Common myeloid progenitor, CD34-positive (primary cell): ENCODE measurements around the gene TSPAN31.
A peak's percentile ranks its signal among the peaks of the same experiment; 100 is the strongest.

ENCODE experiments used
- CTCF ChIA-PET: fragments of 350-600 bp; sonication (Branson Sonifier 250); formaldehyde crosslinking; loops from one replicate; lab custom pipeline; 2021; ENCODE audit warnings: antibody characterized with exemption; lab: Charles Lee
- POLR2A ChIA-PET: fragments of 350-600 bp; sonication (Branson Sonifier 250); formaldehyde crosslinking; loops from one replicate; lab custom pipeline; 2021; ENCODE audit warnings: antibody characterized with exemption; lab: Charles Lee
- DNase-seq, 3 donors: peaks; one replicate each; pipeline versions ENCODE4 v3.0.0 to v3.0.0-alpha.2; 2013
- H3K27ac ChIP-seq, 2 experiments: 1 replicate in 1 of 2; 2 replicates in 1 of 2; pipeline ENCODE4 v1.7.0; 2013; ENCODE audit warnings: inconsistent platforms in 2 of 2, low read length in 2 of 2, mild to moderate bottlenecking in 2 of 2, low read depth in 1 of 2, moderate library complexity in 1 of 2; ENCODE audit not compliant: severe bottlenecking in 2 of 2, insufficient read depth in 1 of 2, poor library complexity in 1 of 2
- H3K27me3 ChIP-seq, 5 experiments: replicated peaks in 2 of 5; 1 replicate in 3 of 5; 2 replicates in 2 of 5; pipeline versions ENCODE4 v1.6.1 to v1.7.0; 2013; ENCODE audit warnings: low read length in 4 of 5, mild to moderate bottlenecking in 2 of 5, moderate library complexity in 2 of 5, inconsistent platforms in 1 of 5; ENCODE audit not compliant: insufficient read depth in 5 of 5, control insufficient read depth in 4 of 5
- H3K36me3 ChIP-seq, 4 experiments: 1 replicate in 2 of 4; 2 replicates in 2 of 4; pipeline versions ENCODE4 v1.6.1 to v1.7.0; 2013; ENCODE audit warnings: low read length in 3 of 4, control low read depth in 1 of 4, mild to moderate bottlenecking in 1 of 4; ENCODE audit not compliant: control insufficient read depth in 4 of 4, insufficient read depth in 4 of 4
- H3K4me1 ChIP-seq, 4 experiments: 1 replicate in 3 of 4; 2 replicates in 1 of 4; pipeline versions ENCODE4 v1.6.1 to v1.7.1; 2013; ENCODE audit warnings: low read length in 3 of 4, mild to moderate bottlenecking in 3 of 4, control low read depth in 1 of 4, inconsistent platforms in 1 of 4, moderate library complexity in 1 of 4; ENCODE audit not compliant: control insufficient read depth in 4 of 4, insufficient read depth in 4 of 4; ENCODE audit errors: control extremely low read depth in 1 of 4
- H3K4me3 ChIP-seq, 7 experiments: 1 replicate in 4 of 7; 2 replicates in 3 of 7; pipeline versions ENCODE4 v1.5.1 to v1.7.0; 2013; ENCODE audit warnings: mild to moderate bottlenecking in 7 of 7, low read length in 6 of 7, moderate library complexity in 6 of 7, inconsistent platforms in 2 of 7, low read depth in 2 of 7, control low read depth in 1 of 7; ENCODE audit not compliant: insufficient read depth in 4 of 7, control insufficient read depth in 1 of 7; ENCODE audit errors: extremely low read depth in 1 of 7
- H3K9me3 ChIP-seq, 5 experiments: 1 replicate in 4 of 5; 2 replicates in 1 of 5; pipeline versions ENCODE4 v1.6.1 to v1.7.1; 2013; ENCODE audit warnings: low read length in 4 of 5, mild to moderate bottlenecking in 2 of 5, inconsistent platforms in 1 of 5, low read depth in 1 of 5, moderate library complexity in 1 of 5; ENCODE audit not compliant: control insufficient read depth in 4 of 5, insufficient read depth in 2 of 5; ENCODE audit errors: control extremely low read depth in 1 of 5
- WGBS: methylation state at CpG from one replicate; pipeline ENCODE4 v1.1.5; 2013; ENCODE audit not compliant: insufficient coverage; 5-methylcytosine and 5-hydroxymethylcytosine counted together

Gene TSPAN31

DNA sequence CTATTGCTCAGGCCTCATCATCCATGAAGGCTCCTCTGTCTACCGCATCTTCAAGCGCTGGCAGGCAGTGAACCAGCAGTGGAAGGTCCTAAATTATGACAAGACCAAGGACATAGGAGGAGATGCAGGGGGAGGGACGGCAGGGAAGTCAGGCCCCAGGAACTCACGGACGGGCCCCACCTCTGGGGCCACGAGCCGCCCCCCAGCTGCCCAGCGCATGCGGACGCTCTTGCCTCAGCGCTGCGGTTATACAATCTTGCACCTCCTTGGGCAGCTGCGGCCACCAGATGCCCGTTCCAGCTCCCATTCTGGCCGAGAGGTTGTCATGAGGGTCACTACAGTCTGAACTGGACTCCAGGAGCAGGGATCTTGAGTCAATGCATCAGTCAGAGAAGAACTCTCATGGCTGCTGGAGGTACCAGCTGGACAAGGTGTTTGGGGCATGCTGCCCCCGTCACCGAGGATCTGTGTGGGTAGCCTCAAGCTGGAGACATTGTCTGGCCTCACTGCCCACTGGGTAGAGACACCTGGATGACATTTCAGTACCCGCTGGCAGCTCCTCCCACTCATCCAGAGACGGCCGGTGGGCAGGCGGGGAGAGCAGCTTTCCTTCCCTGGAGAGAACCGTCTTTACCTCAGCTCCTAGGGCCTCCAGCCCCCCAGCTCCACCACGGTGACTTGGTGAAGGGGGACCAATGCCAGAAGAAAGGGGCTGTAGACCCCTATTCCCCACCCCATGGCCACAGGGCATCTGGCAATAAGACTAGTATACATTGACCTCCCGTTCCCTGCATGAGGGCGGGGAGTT is 13.9 kb downstream of the TSPAN31 start:
- Histone ChIP-seq H3K9me3 (no peaks in the 10 kb centered on the region), H3K27me3 (peaks cover 0 to 12% (median 8%) of the 10 kb centered on the region in 5 experiments), H3K4me3 (no peak overlapping the region), H3K27ac (no peak overlapping the region), H3K4me1 (peaks cover 8 to 24% (median 24%) of the 10 kb centered on the region in 4 experiments), H3K36me3 (peaks cover 0 to 16% (median 7%) of the 10 kb centered on the region in 4 experiments)
- 95% methylated on average over 13 of the region's 25 CpGs for WGBS
- no peak for DNase-seq
- ChIA-PET CTCF (interaction anchor here (1.0 to 7.4 kb wide), 13 partner anchors 9 to 146 kb away, joined by 3 to 74 read pairs (median 5); partner anchors contain the start of genes CTDSP2, CYP27B1, EEF1AKMT3 and METTL1), POLR2A (interaction anchor here (1.3 kb wide), 1 partner anchor 14 kb away, joined by 3 read pairs; the partner anchor contains the start of gene TSPAN31)

DNA sequence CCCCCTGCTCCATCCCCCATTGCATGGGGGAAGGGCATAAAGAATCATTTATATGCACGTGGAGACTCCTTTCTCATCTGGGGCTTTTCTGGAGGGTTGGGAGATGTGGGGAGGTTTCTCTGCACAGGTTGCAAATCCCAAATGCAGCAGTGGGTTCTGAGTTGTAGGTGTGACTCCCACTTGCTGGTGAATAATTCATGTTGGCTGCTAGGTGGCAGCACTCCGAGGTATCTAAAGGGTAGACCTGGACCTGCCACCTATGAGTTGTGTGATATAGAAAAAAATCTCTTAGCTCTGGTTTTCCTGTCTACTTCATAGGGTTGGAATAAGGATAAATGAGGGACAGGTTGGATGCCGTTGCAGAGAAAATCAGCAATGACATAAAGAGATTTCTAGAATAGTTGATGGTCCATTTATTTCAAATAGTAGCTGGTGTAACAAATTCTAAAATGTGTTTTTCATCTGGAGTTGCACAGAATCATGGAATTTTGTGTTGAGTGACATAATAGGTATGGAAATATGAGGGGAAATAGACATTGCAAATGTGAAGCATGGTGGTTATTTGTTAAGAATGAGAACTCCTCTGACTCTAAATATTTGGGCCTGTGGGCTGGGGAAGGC is 14.6 kb downstream of the TSPAN31 start:
- Histone ChIP-seq H3K27me3 (peaks cover 0 to 19% (median 10%) of the 10 kb centered on the region in 5 experiments), H3K9me3 (no peaks in the 10 kb centered on the region), H3K36me3 (peaks cover 0 to 16% (median 7%) of the 10 kb centered on the region in 4 experiments), H3K27ac (no peak overlapping the region), H3K4me1 (peaks cover 4 to 19% (median 18%) of the 10 kb centered on the region in 4 experiments), H3K4me3 (no peak overlapping the region)
- ChIA-PET POLR2A (interaction anchor here (1.3 kb wide), 1 partner anchor 15 kb away, joined by 3 read pairs; the partner anchor contains the start of gene TSPAN31), CTCF (interaction anchor here (0.7 to 7.4 kb wide), 16 partner anchors 9 to 145 kb away, joined by 3 to 74 read pairs (median 4); partner anchors contain the start of genes CTDSP2, CYP27B1, EEF1AKMT3 and METTL1)
- peak in 2 of 3 donors; percentile 67 to 69 for DNase-seq
- WGBS, result 45% methylated on average over 3 of the region's 3 CpGs

DNA sequence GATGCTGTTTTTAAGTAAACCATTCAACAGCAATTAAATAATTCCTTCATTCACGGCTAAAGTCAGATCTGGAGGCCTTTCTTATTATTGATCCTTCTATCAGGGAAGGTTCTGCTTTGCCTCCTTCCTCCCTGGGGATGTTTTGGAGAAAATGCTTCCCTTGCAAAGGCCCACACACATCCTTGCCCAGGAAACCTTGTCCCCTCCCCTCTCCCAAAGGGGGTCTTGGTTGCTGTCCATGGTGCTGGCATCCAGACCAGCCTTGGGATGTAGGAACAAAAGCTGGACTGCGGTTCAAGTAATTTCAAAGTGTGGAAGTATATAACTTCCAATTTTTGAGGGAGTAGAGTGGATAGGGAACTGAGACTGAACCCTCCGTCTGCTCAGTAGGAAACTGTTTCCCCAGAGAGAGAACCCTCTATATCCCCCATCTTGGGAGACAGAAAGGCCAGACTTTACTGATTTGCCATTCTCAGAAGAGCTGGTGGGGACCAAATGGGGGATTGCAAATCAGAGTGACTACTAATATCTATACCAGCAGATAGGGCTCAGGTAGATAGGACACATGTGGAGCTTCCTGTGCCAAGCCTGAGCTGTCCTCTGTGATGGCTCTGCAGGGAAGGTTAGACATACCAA is 15.6 kb downstream of the TSPAN31 start:
- H3K27ac ChIP-seq, result no peak overlapping the region
- no peaks in the 10 kb centered on the region for H3K9me3 ChIP-seq
- H3K4me3 ChIP-seq, result no peak overlapping the region
- peaks cover 0 to 29% (median 13%) of the 10 kb centered on the region in 5 experiments for H3K27me3 ChIP-seq
- CTCF ChIA-PET, result interaction anchor here (1.2 to 7.4 kb wide), 8 partner anchors 8 to 134 kb away, joined by 3 to 74 read pairs (median 10); partner anchors contain the start of genes CYP27B1, EEF1AKMT3, METTL1 and TSPAN31
- no peak for DNase-seq
- H3K4me1 ChIP-seq, result peaks cover 4 to 27% (median 25%) of the 10 kb centered on the region in 4 experiments
- WGBS, result 100% methylated on average over 2 of the region's 3 CpGs
- H3K36me3 ChIP-seq, result peaks cover 0 to 16% (median 7%) of the 10 kb centered on the region in 4 experiments
- POLR2A ChIA-PET, result interaction anchor here (1.0 kb wide), 1 partner anchor 11 kb away, joined by 3 read pairs; no protein-coding TSS in a partner anchor

DNA sequence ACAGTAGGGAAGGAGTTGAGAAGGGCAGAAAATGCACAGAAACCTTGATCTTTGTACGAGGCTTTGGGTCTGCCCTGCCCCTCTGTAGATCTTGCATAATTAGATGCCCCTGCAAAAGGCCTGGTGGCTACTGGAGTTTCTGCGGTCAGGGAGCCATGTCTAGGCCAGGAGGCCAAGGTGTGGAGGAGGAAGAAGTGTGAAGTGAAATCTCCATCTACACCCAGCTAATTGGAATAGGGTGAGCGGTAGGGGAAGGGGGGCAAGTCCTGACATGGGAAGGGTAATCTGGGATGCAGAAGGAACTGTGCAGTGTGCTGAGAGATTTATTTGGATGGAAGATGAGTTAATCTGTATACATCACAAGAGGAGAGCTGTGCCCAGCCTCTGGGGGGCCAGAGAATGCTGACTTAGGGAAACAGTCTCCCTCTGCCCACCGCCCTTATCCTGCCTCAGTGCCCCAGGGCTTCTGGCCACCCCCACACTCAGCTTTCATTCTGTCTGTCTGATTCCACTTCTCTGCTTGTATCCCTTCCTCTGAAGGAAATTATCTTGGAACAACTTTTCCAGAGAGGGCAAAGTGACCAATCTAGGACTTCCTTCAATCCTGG is 16.7 kb downstream of the TSPAN31 start:
- Histone ChIP-seq H3K27me3 (peaks cover 0 to 39% (median 18%) of the 10 kb centered on the region in 5 experiments), H3K4me1 (peaks cover under 1 to 29% (median 26%) of the 10 kb centered on the region in 4 experiments), H3K4me3 (no peak overlapping the region), H3K36me3 (peaks cover 0 to 16% (median 7%) of the 10 kb centered on the region in 4 experiments), H3K9me3 (no peaks in the 10 kb centered on the region), H3K27ac (no peak overlapping the region)
- POLR2A ChIA-PET, result interaction anchor here (1.0 kb wide), 1 partner anchor 12 kb away, joined by 3 read pairs; no protein-coding TSS in a partner anchor
- DNase-seq, result no peak
- CTCF ChIA-PET, result interaction anchor here (1.3 to 7.4 kb wide), 3 partner anchors 14 to 32 kb away, joined by 4 to 74 read pairs (median 5); partner anchors contain the start of genes EEF1AKMT3 and METTL1
- 100% methylated on average over 2 of the region's 4 CpGs for WGBS

DNA sequence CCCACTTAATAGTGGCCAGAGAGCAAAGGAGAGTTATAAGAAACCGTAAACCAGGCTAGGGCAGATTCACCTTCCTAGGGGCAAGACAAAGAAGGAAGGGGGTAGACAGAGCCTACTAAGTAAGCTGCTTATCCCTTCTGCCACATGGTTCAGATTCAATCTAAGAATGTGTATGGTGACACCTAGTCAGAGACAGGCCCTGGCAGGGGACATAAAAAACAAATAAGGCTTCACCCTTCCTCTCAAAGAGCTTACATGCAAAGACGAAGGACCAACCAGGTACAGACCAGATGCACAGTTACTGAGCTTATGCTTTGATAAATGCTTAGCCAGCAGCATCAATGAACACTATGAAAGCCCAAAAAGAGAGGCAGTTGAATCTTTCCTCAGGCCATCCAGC is 17.6 kb downstream of the TSPAN31 start:
- no peak overlapping the region for H3K4me3 ChIP-seq
- H3K27me3 ChIP-seq, result peaks cover 0 to 49% (median 20%) of the 10 kb centered on the region in 5 experiments
- WGBS, result 100% methylated on average over 1 of the region's 2 CpGs
- peaks cover 0 to 16% (median 7%) of the 10 kb centered on the region in 4 experiments for H3K36me3 ChIP-seq
- CTCF ChIA-PET, result interaction anchor here (7.4 kb wide), 1 partner anchor 14 kb away, joined by 74 read pairs; the partner anchor contains the start of genes EEF1AKMT3 and METTL1
- POLR2A ChIA-PET, result no interaction called here
- no peaks in the 10 kb centered on the region for H3K9me3 ChIP-seq
- peaks cover 0 to 29% (median 26%) of the 10 kb centered on the region in 4 experiments for H3K4me1 ChIP-seq
- H3K27ac ChIP-seq, result no peak overlapping the region
- DNase-seq, result no peak
